Endodermal cell (in vitro differentiated cells): ENCODE results near the gene EPHA1. TPM values are rescaled to one million over a fixed set of nuclear protein-coding genes. Genes with fewer than 3 reads are reported as not detected.
"Not testable (repeated sequence)": the region's sequence is repeated elsewhere in the genome, so short reads cannot be mapped to it uniquely, and the experiment has no call there.

ENCODE experiments used
- DNase-seq: peaks from one replicate; pipeline ENCODE4 v3.0.0-alpha.2; 2017
- H3K27ac ChIP-seq: 2 replicates; pipeline ENCODE4 v1.5.1; 2013; ENCODE audit warnings: mild to moderate bottlenecking, low read depth, low read length, moderate library complexity
- H3K27me3 ChIP-seq: 2 replicates; pipeline ENCODE4 v1.6.1; 2013; ENCODE audit warnings: mild to moderate bottlenecking, low read length, moderate library complexity; ENCODE audit not compliant: insufficient read depth, control insufficient read depth, poor library complexity, severe bottlenecking
- H3K36me3 ChIP-seq: 2 replicates; pipeline ENCODE4 v1.7.0; 2013; ENCODE audit warnings: mild to moderate bottlenecking, low read length, moderate library complexity; ENCODE audit not compliant: control insufficient read depth, insufficient read depth
- H3K4me1 ChIP-seq: one replicate; pipeline ENCODE4 v1.7.0; 2013; ENCODE audit warnings: low read length; ENCODE audit not compliant: control insufficient read depth, insufficient read depth
- H3K4me3 ChIP-seq: 2 replicates; pipeline ENCODE4 v1.5.1; 2013; ENCODE audit warnings: mild to moderate bottlenecking, low read length, moderate library complexity
- H3K9ac ChIP-seq: 2 replicates; pipeline ENCODE4 v1.6.1; 2013; ENCODE audit warnings: mild to moderate bottlenecking, low read length, moderate library complexity; ENCODE audit not compliant: poor library complexity, severe bottlenecking; ENCODE audit errors: extremely low read depth
- H3K9me3 ChIP-seq: 2 replicates; pipeline ENCODE4 v1.6.1; 2013; ENCODE audit warnings: mild to moderate bottlenecking, low read length, moderate library complexity; ENCODE audit not compliant: control insufficient read depth
- H3K27ac Mint-ChIP-seq: 2 replicates; pipeline ENCODE4 v1.8.0; 2020; ENCODE audit warnings: mixed read lengths
- H3K27me3 Mint-ChIP-seq: 2 replicates; pipeline ENCODE4 v1.8.0; 2021; ENCODE audit warnings: mild to moderate bottlenecking, mixed read lengths; ENCODE audit not compliant: insufficient read depth
- H3K36me3 Mint-ChIP-seq: 2 replicates; pipeline ENCODE4 v1.8.0; 2020; ENCODE audit warnings: low read depth, mixed read lengths
- H3K4me1 Mint-ChIP-seq: 2 replicates; pipeline ENCODE4 v1.8.0; 2020; ENCODE audit warnings: mixed read lengths
- H3K4me3 Mint-ChIP-seq: 2 replicates; pipeline ENCODE4 v1.8.0; 2020; ENCODE audit warnings: mild to moderate bottlenecking, moderate library complexity, mixed read lengths
- H3K9me3 Mint-ChIP-seq: 2 replicates; pipeline ENCODE4 v1.8.0; 2020; ENCODE audit warnings: mild to moderate bottlenecking, mixed read lengths
- WGBS, 2 experiments: methylation state at CpG; one replicate each; pipeline versions ENCODE4 v1.1.5 to v1.1.7; 2013; ENCODE audit warnings: missing lambda C conversion rate in 2 of 2, mixed read lengths in 1 of 2; ENCODE audit not compliant: insufficient coverage in 1 of 2, insufficient read length in 1 of 2; 5-methylcytosine and 5-hydroxymethylcytosine counted together
- total RNA-seq, 2 donors: library from RNA; stranded (reverse); fragmentation: NEBNext Ultra II Directional in 1 of 2; extraction: Animal tissue kit (Norgen Biotek cat#: 25700) in 1 of 2; gene quantifications; 2 replicates in 1 of 2; 3 replicates in 1 of 2; pipeline ENCODE4 v1.2.1, GENCODE V29; 2021
- TF ChIP-seq, protein P1 (sequence below): fragments of 200-600 bp; sonication (generic); conservative IDR thresholded peaks from 2 replicates; pipeline ENCODE4 v1.5.0; 2021; ENCODE audit warnings: antibody characterized with exemption, mild to moderate bottlenecking

Gene EPHA1
- total RNA-seq, 2 donors from 2014 or later, result 70.0 to 103 TPM

GRCh38 chr7:143415742-143416397, 7.2 kb upstream of the EPHA1 start:
- H3K27ac ChIP-seq, result no peak overlapping the region
- no peak overlapping the region for H3K9ac ChIP-seq
- no peaks in the 10 kb centered on the region for H3K36me3 ChIP-seq
- Mint-ChIP-seq H3K9me3 (peaks cover 9% of the 10 kb centered on the region), H3K36me3 (peaks cover 5% of the 10 kb centered on the region), H3K4me3 (no peak overlapping the region), H3K4me1 (peaks cover 23% of the 10 kb centered on the region), H3K27ac (no peak overlapping the region), H3K27me3 (no peaks in the 10 kb centered on the region)
- 90 to 93% methylated on average over 7 to 8 of the region's 8 CpGs for WGBS, 2 experiments
- H3K27me3 ChIP-seq, result no peaks in the 10 kb centered on the region
- TF ChIP-seq, protein P1, sequence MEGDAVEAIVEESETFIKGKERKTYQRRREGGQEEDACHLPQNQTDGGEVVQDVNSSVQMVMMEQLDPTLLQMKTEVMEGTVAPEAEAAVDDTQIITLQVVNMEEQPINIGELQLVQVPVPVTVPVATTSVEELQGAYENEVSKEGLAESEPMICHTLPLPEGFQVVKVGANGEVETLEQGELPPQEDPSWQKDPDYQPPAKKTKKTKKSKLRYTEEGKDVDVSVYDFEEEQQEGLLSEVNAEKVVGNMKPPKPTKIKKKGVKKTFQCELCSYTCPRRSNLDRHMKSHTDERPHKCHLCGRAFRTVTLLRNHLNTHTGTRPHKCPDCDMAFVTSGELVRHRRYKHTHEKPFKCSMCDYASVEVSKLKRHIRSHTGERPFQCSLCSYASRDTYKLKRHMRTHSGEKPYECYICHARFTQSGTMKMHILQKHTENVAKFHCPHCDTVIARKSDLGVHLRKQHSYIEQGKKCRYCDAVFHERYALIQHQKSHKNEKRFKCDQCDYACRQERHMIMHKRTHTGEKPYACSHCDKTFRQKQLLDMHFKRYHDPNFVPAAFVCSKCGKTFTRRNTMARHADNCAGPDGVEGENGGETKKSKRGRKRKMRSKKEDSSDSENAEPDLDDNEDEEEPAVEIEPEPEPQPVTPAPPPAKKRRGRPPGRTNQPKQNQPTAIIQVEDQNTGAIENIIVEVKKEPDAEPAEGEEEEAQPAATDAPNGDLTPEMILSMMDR, result no peak
- H3K9me3 ChIP-seq, result peaks cover 9% of the 10 kb centered on the region
- no peaks in the 10 kb centered on the region for H3K4me1 ChIP-seq
- H3K4me3 ChIP-seq, result no peak overlapping the region
- no peak for DNase-seq

GRCh38 chr7:143415209-143415608, 6.6 kb upstream of the EPHA1 start:
- H3K4me1 ChIP-seq, result not testable (repeated sequence)

GRCh38 chr7:143413123-143413522, 4.5 kb upstream of the EPHA1 start:
- no peaks in the 10 kb centered on the region for H3K27me3 ChIP-seq
- no peaks in the 10 kb centered on the region for H3K36me3 ChIP-seq
- H3K4me3 ChIP-seq, result no peak overlapping the region
- Mint-ChIP-seq H3K4me3 (no peak overlapping the region), H3K36me3 (no peaks in the 10 kb centered on the region), H3K27me3 (no peaks in the 10 kb centered on the region), H3K9me3 (no peaks in the 10 kb centered on the region), H3K4me1 (peaks cover 38% of the 10 kb centered on the region), H3K27ac (no peak overlapping the region)
- DNase-seq, result no peak
- no peak overlapping the region for H3K9ac ChIP-seq
- H3K4me1 ChIP-seq, result no peaks in the 10 kb centered on the region
- H3K9me3 ChIP-seq, result no peaks in the 10 kb centered on the region
- TF ChIP-seq, protein P1, result no peak
- H3K27ac ChIP-seq, result no peak overlapping the region
- 85 to 93% methylated on average over 5 to 8 of the region's 8 CpGs for WGBS, 2 experiments

More at GRCh38 chr7:143415209-143415608, 6.6 kb upstream of the EPHA1 start:
- H3K4me3 ChIP-seq, H3K27ac ChIP-seq, H3K9me3 Mint-ChIP-seq, H3K36me3 Mint-ChIP-seq, H3K9me3 ChIP-seq, H3K27me3 Mint-ChIP-seq, H3K27ac Mint-ChIP-seq, H3K9ac ChIP-seq, H3K36me3 ChIP-seq, H3K4me3 Mint-ChIP-seq, H3K27me3 ChIP-seq, DNase-seq: not testable (repeated sequence)
- WGBS, 2 experiments, result 92 to 94% methylated on average over 4 to 6 of the region's 7 CpGs
- peaks cover 28% of the 10 kb centered on the region for H3K4me1 Mint-ChIP-seq
